ENCODE measurements around the gene DYNLL1.

DNA sequence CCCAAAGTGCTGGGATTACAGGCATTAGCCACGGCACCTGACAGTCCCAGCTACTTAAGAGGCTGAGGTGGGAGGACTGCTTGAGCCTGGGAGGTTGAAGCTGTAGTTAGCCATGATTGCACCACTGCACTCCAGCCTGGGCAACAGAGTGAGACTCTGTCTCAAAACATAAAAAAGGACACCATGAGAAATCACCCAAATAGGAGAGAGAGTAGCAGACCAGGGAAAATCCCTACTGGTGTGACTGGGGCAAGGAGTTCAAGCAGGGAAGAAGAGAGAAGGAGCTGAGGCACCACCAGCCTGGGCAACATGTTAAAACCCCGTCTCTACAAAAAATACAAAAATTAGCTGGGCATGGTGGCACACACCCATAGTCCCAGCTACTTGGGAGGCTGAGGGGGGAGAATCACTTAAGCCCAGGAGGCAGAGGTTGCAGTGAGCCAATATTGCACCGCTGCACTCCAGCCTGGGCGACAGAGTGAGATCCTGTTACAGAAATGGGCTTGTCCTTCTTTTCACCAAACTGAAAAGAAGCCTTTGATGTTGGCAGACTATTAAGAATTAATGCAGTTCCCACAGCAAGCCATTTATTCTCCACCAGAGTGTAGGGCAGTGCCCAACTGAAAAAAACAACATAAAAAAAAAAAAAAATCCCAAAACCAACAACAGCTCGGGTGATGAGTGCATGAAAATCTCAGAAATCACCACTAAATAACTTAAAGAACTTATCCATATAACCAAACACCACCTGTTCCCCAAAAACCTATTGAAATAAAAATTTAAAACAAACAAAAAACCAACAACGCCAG, 21.9 kb upstream of the DYNLL1 start:
- TF ChIP-seq, protein P1, sequence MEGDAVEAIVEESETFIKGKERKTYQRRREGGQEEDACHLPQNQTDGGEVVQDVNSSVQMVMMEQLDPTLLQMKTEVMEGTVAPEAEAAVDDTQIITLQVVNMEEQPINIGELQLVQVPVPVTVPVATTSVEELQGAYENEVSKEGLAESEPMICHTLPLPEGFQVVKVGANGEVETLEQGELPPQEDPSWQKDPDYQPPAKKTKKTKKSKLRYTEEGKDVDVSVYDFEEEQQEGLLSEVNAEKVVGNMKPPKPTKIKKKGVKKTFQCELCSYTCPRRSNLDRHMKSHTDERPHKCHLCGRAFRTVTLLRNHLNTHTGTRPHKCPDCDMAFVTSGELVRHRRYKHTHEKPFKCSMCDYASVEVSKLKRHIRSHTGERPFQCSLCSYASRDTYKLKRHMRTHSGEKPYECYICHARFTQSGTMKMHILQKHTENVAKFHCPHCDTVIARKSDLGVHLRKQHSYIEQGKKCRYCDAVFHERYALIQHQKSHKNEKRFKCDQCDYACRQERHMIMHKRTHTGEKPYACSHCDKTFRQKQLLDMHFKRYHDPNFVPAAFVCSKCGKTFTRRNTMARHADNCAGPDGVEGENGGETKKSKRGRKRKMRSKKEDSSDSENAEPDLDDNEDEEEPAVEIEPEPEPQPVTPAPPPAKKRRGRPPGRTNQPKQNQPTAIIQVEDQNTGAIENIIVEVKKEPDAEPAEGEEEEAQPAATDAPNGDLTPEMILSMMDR (IDR thresholded peaks at IDR 0.05; ENCODE audit: extremely low read depth in 1 of 2, insufficient read depth in 1 of 2, low read depth in 1 of 2, low read length in 2 of 2): no peak
- TF ChIP-seq POLR2A (IDR thresholded peaks at IDR 0.05; ENCODE audit: low read depth, low read length) (no peak), JUN (IDR thresholded peaks at IDR 0.05; ENCODE audit: borderline replicate concordance, insufficient read depth, insufficient read length, low read depth) (no peak), EZH2 (IDR thresholded peaks at IDR 0.05; ENCODE audit: borderline replicate concordance, low read depth, low read length, severe bottlenecking) (no peak)
